Transverse colon (tissue), 4 donors: ENCODE results near the gene EARS2. TPM values are rescaled to one million over a fixed set of nuclear protein-coding genes. Genes with fewer than 3 reads are reported as not detected.
A peak's percentile ranks its signal among the peaks of the same experiment; 100 is the strongest.

ENCODE experiments used
- DNase-seq: peaks from one replicate; pipeline ENCODE4 v3.0.0-alpha.2; 2019
- H3K27ac ChIP-seq, 4 donors: fragments of 200-600 bp; sonication (generic); 2 replicates each; pipeline ENCODE4 v1.5.1; 2016 to 2018; ENCODE audit warnings: inconsistent platforms in 4 of 4
- H3K27me3 ChIP-seq: fragments of 200-600 bp; sonication (generic); 2 replicates; pipeline ENCODE4 v1.5.1; 2017; ENCODE audit warnings: inconsistent platforms
- H3K36me3 ChIP-seq, 4 donors: fragments of 200-600 bp; sonication (generic); 2 replicates each; pipeline ENCODE4 v1.5.1; 2017 to 2019; ENCODE audit warnings: inconsistent platforms in 4 of 4
- H3K4me1 ChIP-seq, 4 donors: fragments of 200-600 bp; sonication (generic); 2 replicates each; pipeline ENCODE4 v1.5.1; 2017 to 2020; ENCODE audit warnings: inconsistent platforms in 4 of 4
- H3K4me3 ChIP-seq, 4 donors: fragments of 200-600 bp; sonication (generic); 1 replicate in 1 of 4; 2 replicates in 3 of 4; pipeline versions ENCODE4 v1.5.1 to v1.6.1; 2017 to 2019; ENCODE audit warnings: inconsistent platforms in 4 of 4
- H3K9me3 ChIP-seq, 2 donors: fragments of 200-600 bp; sonication (generic); 2 replicates each; pipeline ENCODE4 v1.5.1; 2017 to 2019; ENCODE audit warnings: inconsistent platforms in 2 of 2
- CTCF ChIP-seq, 5 experiments: fragments of 200-600 bp in 3 of 5; fragments of 450-650 bp in 2 of 5; sonication (generic) in 3 of 5; IDR thresholded peaks; 1 replicate in 2 of 5; 2 replicates in 3 of 5; pipeline ENCODE4 v1.5.1; 2016 to 2017; ENCODE audit warnings: antibody characterized with exemption in 5 of 5, inconsistent platforms in 3 of 5, mild to moderate bottlenecking in 2 of 5, moderate library complexity in 1 of 5
- EP300 ChIP-seq: sonication (generic); formaldehyde crosslinking; IDR thresholded peaks from one replicate; pipeline ENCODE4 v1.6.1; 2017; ENCODE audit warnings: antibody characterized with exemption, low read depth
- POLR2A ChIP-seq: fragments of 450-650 bp; IDR thresholded peaks from one replicate; pipeline ENCODE4 v1.6.1; 2016; ENCODE audit warnings: antibody characterized with exemption, mild to moderate bottlenecking, moderate library complexity
- POLR2AphosphoS5 ChIP-seq, 3 donors: sonication (generic); formaldehyde crosslinking; IDR thresholded peaks; one replicate each; pipeline ENCODE4 v1.6.1; 2016; ENCODE audit warnings: antibody characterized with exemption in 3 of 3
- WGBS, 2 donors: methylation state at CpG; one replicate each; pipeline ENCODE4 v1.1.5; 2018; ENCODE audit warnings: low coverage in 1 of 2; 5-methylcytosine and 5-hydroxymethylcytosine counted together
- in situ Hi-C, 4 donors: fragments of 200-750 bp; cut with MboI; loops; one replicate each; pipeline versions ENCODE4 v1.15.0 to v1.15.1; 2017; ENCODE audit warnings: low sequenced_read_pairs in 3 of 4, low pct_ligation_motif_present in 1 of 4, low pct_unique_long_range_greater_than_20kb in 1 of 4
- intact Hi-C: fragments of 100-400 bp; cut with DNase I; formaldehyde crosslinking; loops from one replicate; pipeline ENCODE4 v1.15.1; 2023; ENCODE audit warnings: low total_unique reads
- total RNA-seq, 4 donors: library from RNA; depleted of rRNA; stranded (reverse); fragments of >200 nt; gene quantifications; one replicate each; pipeline ENCODE4 v1.1.0, GENCODE V29; 2016

EARS2 gene
- total RNA-seq, 4 donors from 2014 or later, result 9.4 to 88.2 (median 14.3) TPM

GRCh38 chr16:23508589-23509440, 48.3 kb downstream of the EARS2 start:
- TF ChIP-seq EP300 (no peak), CTCF (IDR thresholded peaks at IDR 0.05) (no peak), POLR2AphosphoS5 (IDR thresholded peaks at IDR 0.05) (no peak), POLR2A (no peak)
- intact Hi-C loops, result no loop called here
- Histone ChIP-seq H3K27ac (peak overlapping the region; percentile 82 to 94 (median 91)), H3K36me3 (no peaks in the 10 kb centered on the region), H3K9me3 (no peaks in the 10 kb centered on the region), H3K27me3 (no peaks in the 10 kb centered on the region), H3K4me3 (peak overlapping the region; percentile 56 to 100 (median 90)), H3K4me1 (peaks cover 4 to 45% (median 30%) of the 10 kb centered on the region in 4 donors)
- peak; percentile 34 for DNase-seq
- in situ Hi-C loops, result no loop called here
- 16 to 29% methylated on average over 21 to 28 of the region's 28 CpGs for WGBS, 2 donors

- 73 to 90% methylated on average over 5 to 8 of the region's 8 CpGs for WGBS, 2 donors
- H3K27ac ChIP-seq, result no peak overlapping the region
- TF ChIP-seq EP300 (no peak), POLR2AphosphoS5 (IDR thresholded peaks at IDR 0.05) (no peak), POLR2A (no peak), CTCF (IDR thresholded peaks at IDR 0.05) (no peak)
- H3K36me3 ChIP-seq, result no peaks in the 10 kb centered on the region
- peaks cover 4 to 45% (median 30%) of the 10 kb centered on the region in 4 donors for H3K4me1 ChIP-seq
- H3K27me3 ChIP-seq, result no peaks in the 10 kb centered on the region
- in situ Hi-C loops, result no loop called here
- intact Hi-C loops, result no loop called here
- no peak for DNase-seq
- H3K4me3 ChIP-seq, result no peak overlapping the region
- no peaks in the 10 kb centered on the region for H3K9me3 ChIP-seq
Measured at GRCh38 chr16:23506606-23506994, 50.5 kb downstream of the EARS2 start.

GRCh38 chr16:23505671-23506605, 51.2 kb downstream of the EARS2 start:
- Histone ChIP-seq H3K4me1 (peaks cover 8 to 48% (median 31%) of the 10 kb centered on the region in 4 donors), H3K27ac (peak overlapping the region in 2 of 4 donors; percentile 61 to 66), H3K9me3 (no peaks in the 10 kb centered on the region), H3K36me3 (no peaks in the 10 kb centered on the region), H3K4me3 (no peak overlapping the region), H3K27me3 (no peaks in the 10 kb centered on the region)
- intact Hi-C loops, result no loop called here
- no peak for DNase-seq
- TF ChIP-seq EP300, result no peak
- TF ChIP-seq CTCF (IDR thresholded peaks at IDR 0.05), result no peak
- no peak for TF ChIP-seq POLR2A
- TF ChIP-seq POLR2AphosphoS5 (IDR thresholded peaks at IDR 0.05), result no peak
- 76 to 88% methylated on average over 4 to 7 of the region's 7 CpGs for WGBS, 2 donors
- in situ Hi-C loops, result no loop called here

- no peaks in the 10 kb centered on the region for H3K27me3 ChIP-seq
- H3K36me3 ChIP-seq, result no peaks in the 10 kb centered on the region
- TF ChIP-seq POLR2A (no peak), EP300 (no peak), POLR2AphosphoS5 (IDR thresholded peaks at IDR 0.05) (no peak), CTCF (IDR thresholded peaks at IDR 0.05) (no peak)
- H3K27ac ChIP-seq, result peak overlapping the region in 3 of 4 donors; percentile 43 to 66 (median 61)
- no peak for DNase-seq
- H3K9me3 ChIP-seq, result no peaks in the 10 kb centered on the region
- peaks cover 16 to 55% (median 37%) of the 10 kb centered on the region in 4 donors for H3K4me1 ChIP-seq
- in situ Hi-C loops, result no loop called here
- no peak overlapping the region for H3K4me3 ChIP-seq
- intact Hi-C loops, result no loop called here
- WGBS, 2 donors, result 82 to 84% methylated on average over 5 to 9 of the region's 9 CpGs
Measured at GRCh38 chr16:23505180-23505665, 51.9 kb downstream of the EARS2 start.
